ENCODE data around the gene VASH1. TPM values are rescaled to one million over a fixed set of nuclear protein-coding genes. Genes with fewer than 3 reads are reported as not detected.
"Not testable (repeated sequence)": the region's sequence is repeated elsewhere in the genome, so short reads cannot be mapped to it uniquely, and the experiment has no call there.

VASH1 gene
- total RNA-seq, 1 experiment from 2014 or later, result 2.8 TPM

- DNase-seq, result no peak
- H3K4me3 ChIP-seq, result no peak overlapping the region
- H3K9me3 ChIP-seq, result no peaks in the 10 kb centered on the region
- no peaks in the 10 kb centered on the region for H3K27me3 ChIP-seq
- H3K36me3 ChIP-seq, result no peaks in the 10 kb centered on the region
Measured at GRCh38 chr14:76729953-76730505, 31.2 kb upstream of the VASH1 start.

GRCh38 chr14:76734501-76734900 is 26.8 kb upstream of the VASH1 start:
- H3K36me3 ChIP-seq, H3K9me3 ChIP-seq, DNase-seq, H3K27me3 ChIP-seq, H3K4me3 ChIP-seq: not testable (repeated sequence)

GRCh38 chr14:76736514-76736913 is 24.8 kb upstream of the VASH1 start:
- Histone ChIP-seq H3K27me3 (no peaks in the 10 kb centered on the region), H3K36me3 (no peaks in the 10 kb centered on the region), H3K9me3 (no peaks in the 10 kb centered on the region), H3K4me3 (no peak overlapping the region)
- DNase-seq, result no peak

DNA sequence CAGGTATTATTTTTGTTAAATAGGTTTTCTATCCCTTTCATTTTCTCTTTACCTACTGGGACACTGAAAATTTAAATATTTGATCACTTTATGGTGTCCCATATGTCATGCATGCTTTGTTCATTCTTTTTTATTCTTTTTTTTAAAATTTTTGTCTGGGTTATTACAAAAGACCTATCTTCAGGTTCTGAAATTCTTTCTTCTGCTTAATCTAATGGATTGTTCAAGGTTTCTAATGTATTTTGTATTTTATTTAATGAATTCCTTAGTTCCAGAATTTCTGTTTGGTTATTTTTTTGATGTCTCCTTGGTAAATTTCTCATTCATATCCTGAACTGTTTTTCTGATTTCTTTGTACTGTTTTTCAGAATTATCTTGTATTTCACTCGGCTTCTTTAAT is 20.2 kb upstream of the VASH1 start:
- no peak for DNase-seq
- no peaks in the 10 kb centered on the region for H3K36me3 ChIP-seq
- no peak overlapping the region for H3K4me3 ChIP-seq
- no peaks in the 10 kb centered on the region for H3K9me3 ChIP-seq
- H3K27me3 ChIP-seq, result no peaks in the 10 kb centered on the region

GRCh38 chr14:76742185-76742584 is 19.1 kb upstream of the VASH1 start:
- Histone ChIP-seq H3K36me3 (no peaks in the 10 kb centered on the region), H3K4me3 (no peak overlapping the region), H3K27me3 (no peaks in the 10 kb centered on the region), H3K9me3 (no peaks in the 10 kb centered on the region)
- no peak for DNase-seq

DNA sequence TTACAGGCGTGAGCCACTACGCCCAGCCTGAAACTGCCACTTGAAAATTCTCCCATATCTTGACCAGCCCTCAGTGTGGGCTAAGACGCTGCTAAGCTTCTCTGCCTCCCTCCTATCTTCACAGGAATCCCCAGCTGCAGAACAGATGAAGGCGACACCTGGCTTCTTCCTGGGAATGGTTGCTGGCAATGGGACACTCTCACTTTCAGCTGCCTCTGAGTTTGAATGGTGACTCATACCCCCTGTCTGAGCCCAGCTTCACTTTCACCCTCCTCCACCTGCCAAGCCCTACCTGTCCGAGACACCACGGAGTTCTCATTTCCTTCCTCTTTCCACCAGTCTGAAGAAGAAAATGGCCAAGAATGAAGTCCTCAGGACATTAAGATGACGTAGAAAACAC is 18.3 kb upstream of the VASH1 start:
- H3K36me3 ChIP-seq, result no peaks in the 10 kb centered on the region
- no peak overlapping the region for H3K4me3 ChIP-seq
- H3K27me3 ChIP-seq, result no peaks in the 10 kb centered on the region
- no peaks in the 10 kb centered on the region for H3K9me3 ChIP-seq
- no peak for DNase-seq

- Histone ChIP-seq H3K27me3 (no peaks in the 10 kb centered on the region), H3K36me3 (no peaks in the 10 kb centered on the region)
Measured at GRCh38 chr14:76752744-76753143, 8.5 kb upstream of the VASH1 start.

GRCh38 chr14:76753541-76754198 is 7.6 kb upstream of the VASH1 start:
- Histone ChIP-seq H3K9me3 (no peaks in the 10 kb centered on the region), H3K4me3 (no peak overlapping the region), H3K27me3 (no peaks in the 10 kb centered on the region), H3K36me3 (no peaks in the 10 kb centered on the region)
- DNase-seq, result no peak

More at GRCh38 chr14:76752744-76753143, 8.5 kb upstream of the VASH1 start:
- DNase-seq, result no peak
- H3K9me3 ChIP-seq, result no peaks in the 10 kb centered on the region
- H3K4me3 ChIP-seq, result no peak overlapping the region

DNA sequence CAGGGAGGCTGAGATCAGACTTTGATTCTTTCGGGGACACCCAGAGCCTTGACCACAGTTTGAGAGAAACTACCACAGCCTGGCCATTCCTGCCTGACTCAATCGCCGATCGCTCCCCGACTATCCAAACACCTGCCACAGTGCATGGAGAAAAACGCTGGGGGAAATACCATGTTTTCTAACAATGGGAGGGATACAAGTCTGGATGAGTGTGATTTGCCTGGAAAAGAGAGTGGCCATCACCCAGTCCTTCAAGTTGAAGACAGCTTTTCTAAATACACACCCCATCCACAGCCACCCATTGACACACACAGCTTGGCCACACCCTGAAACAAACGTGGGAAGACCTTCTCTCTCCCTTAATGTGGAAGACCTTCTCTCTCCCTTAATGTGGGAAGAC is 6.7 kb upstream of the VASH1 start:
- Histone ChIP-seq H3K36me3 (no peaks in the 10 kb centered on the region), H3K27me3 (no peaks in the 10 kb centered on the region), H3K9me3 (no peaks in the 10 kb centered on the region), H3K4me3 (no peak overlapping the region)
- DNase-seq, result no peak

- Histone ChIP-seq H3K4me3 (no peak overlapping the region), H3K9me3 (no peaks in the 10 kb centered on the region), H3K36me3 (no peaks in the 10 kb centered on the region), H3K27me3 (no peaks in the 10 kb centered on the region)
- DNase-seq, result no peak
Measured at GRCh38 chr14:76755610-76756370, 5.5 kb upstream of the VASH1 start.

GRCh38 chr14:76756371-76756750 is 4.9 kb upstream of the VASH1 start:
- H3K27me3 ChIP-seq, result no peaks in the 10 kb centered on the region
- no peak for DNase-seq
- no peaks in the 10 kb centered on the region for H3K9me3 ChIP-seq
- no peak overlapping the region for H3K4me3 ChIP-seq
- H3K36me3 ChIP-seq, result no peaks in the 10 kb centered on the region

GRCh38 chr14:76759589-76759988 is 1.7 kb upstream of the VASH1 start:
- Histone ChIP-seq H3K4me3 (no peak overlapping the region), H3K36me3 (no peaks in the 10 kb centered on the region), H3K9me3 (no peaks in the 10 kb centered on the region), H3K27me3 (no peaks in the 10 kb centered on the region)
- DNase-seq, result no peak

- Histone ChIP-seq H3K36me3 (no peaks in the 10 kb centered on the region), H3K9me3 (no peaks in the 10 kb centered on the region), H3K4me3 (peak overlapping the region; percentile 45), H3K27me3 (no peaks in the 10 kb centered on the region)
- no peak for DNase-seq
Measured at GRCh38 chr14:76760331-76761135, 735 bp upstream of the VASH1 start.

DNA sequence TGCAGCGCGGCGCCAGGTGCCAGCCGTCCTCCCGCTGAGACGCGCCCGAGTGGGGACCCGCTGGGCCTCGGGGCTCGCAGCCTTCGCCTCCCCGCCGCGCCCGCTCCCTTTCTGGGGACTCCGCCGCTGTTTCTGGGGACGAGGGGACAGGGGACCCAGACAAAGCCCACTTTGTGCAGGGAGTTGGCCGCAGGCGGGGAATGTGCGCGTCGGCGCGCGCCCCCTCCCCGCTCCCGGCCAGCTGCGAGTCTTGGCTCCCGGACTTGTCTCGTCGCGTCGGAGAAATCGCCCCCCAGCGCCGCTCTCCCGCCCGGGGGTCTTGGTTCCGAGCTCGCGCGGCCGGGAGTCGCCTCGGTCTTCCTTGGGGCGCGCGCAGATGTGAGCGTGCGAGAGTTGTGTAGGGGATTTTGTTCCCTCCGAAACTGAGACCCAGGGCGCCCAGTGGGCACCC is 717 bp downstream of the VASH1 start:
- H3K36me3 ChIP-seq, result no peaks in the 10 kb centered on the region
- H3K4me3 ChIP-seq, result peak overlapping the region; percentile 45
- DNase-seq, result no peak
- H3K9me3 ChIP-seq, result no peaks in the 10 kb centered on the region
- no peaks in the 10 kb centered on the region for H3K27me3 ChIP-seq

GRCh38 chr14:76762411-76763095 is 1.3 kb downstream of the VASH1 start:
- Histone ChIP-seq H3K36me3 (no peaks in the 10 kb centered on the region), H3K4me3 (no peak overlapping the region), H3K27me3 (no peaks in the 10 kb centered on the region), H3K9me3 (no peaks in the 10 kb centered on the region)
- DNase-seq, result no peak

DNA sequence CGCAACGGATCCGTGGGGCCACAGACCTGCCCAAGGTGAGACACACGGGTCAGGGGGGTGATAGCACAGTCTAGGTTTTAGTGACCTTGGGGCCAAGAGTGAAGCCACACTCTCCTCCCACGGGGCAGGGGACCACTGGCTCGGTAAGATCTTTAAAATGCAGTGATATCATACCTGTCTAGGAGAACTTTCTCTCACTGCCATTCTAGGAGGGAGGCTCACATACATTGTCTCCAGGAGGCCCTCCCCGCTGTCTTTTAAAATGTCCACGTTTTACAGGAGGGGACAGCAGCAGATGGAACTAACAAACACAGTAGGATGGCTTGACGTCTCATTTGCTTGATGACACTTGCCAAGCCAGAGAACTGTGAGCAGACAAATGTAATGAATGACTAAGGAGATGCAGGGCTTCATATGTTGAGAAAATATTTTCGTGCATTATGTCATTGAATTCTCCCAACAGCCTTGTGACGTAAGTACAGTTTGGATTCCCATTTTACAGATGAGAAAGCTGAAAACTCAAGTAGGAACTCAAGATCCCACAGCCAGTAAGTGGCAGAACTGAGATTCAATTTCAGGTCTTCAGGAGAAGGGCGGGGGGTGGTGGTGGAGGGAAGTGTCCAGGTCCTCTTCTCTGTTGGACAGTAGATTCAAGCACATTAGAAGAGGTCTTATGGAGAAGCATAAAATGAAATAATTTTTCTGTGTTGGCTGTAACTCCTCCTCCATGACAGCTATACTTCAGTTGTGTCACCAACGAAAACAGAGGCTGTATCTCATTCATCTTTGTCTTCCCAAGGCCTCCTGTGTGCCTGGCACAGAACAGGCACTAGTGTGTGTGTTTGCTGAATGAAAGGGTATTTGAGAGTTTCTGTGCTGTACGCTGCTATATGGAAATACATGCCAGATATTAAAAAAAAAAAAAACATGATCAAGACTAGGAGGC is 2.1 kb downstream of the VASH1 start:
- H3K27me3 ChIP-seq, result no peaks in the 10 kb centered on the region
- no peak for DNase-seq
- H3K36me3 ChIP-seq, result no peaks in the 10 kb centered on the region
- no peak overlapping the region for H3K4me3 ChIP-seq
- no peaks in the 10 kb centered on the region for H3K9me3 ChIP-seq

All from MG63 (cell line).